HG03280 (cell line): ENCODE data around the gene TNS1.

ENCODE experiments used
- ATAC-seq: cut with Tn5 transposase; IDR thresholded peaks from one replicate; pipeline ENCODE4 v1.9.1; 2021; ENCODE audit warnings: mild to moderate bottlenecking, moderate library complexity; ENCODE audit not compliant: unreplicated experiment

The TNS1 gene

GRCh38 chr2:217755027-217755745 is 247.6 kb downstream of the TNS1 start:
- no peak for ATAC-seq

- ATAC-seq, result no peak
Measured at GRCh38 chr2:217753460-217754200, 249.2 kb downstream of the TNS1 start.

GRCh38 chr2:217752714-217753459 is 249.9 kb downstream of the TNS1 start:
- ATAC-seq, result no peak

- no peak for ATAC-seq
Measured at GRCh38 chr2:217751952-217752351, 250.8 kb downstream of the TNS1 start.

- no peak for ATAC-seq
Measured at GRCh38 chr2:217751192-217751591, 251.6 kb downstream of the TNS1 start.
